GM12865 (cell line): ENCODE results near the gene DHRS7B.

ENCODE experiments used
- DNase-seq: peaks from one replicate; pipeline ENCODE4 v3.0.0; 2010; ENCODE audit warnings: low read depth
- H3K4me3 ChIP-seq: 2 replicates; pipeline ENCODE4 v1.5.1; 2011; ENCODE audit warnings: mild to moderate bottlenecking, low read depth, low read length, control low read depth
- CTCF ChIP-seq: IDR thresholded peaks from 2 replicates; pipeline ENCODE4 v1.5.1; 2011; ENCODE audit warnings: low read length, control low read depth, low read depth, inconsistent platforms; ENCODE audit not compliant: insufficient read depth; ENCODE audit errors: missing control alignments

The DHRS7B gene

GRCh38 chr17:21208352-21208751 lies 81.6 kb downstream of the DHRS7B start:
- TF ChIP-seq CTCF, result no peak
- H3K4me3 ChIP-seq, result no peak overlapping the region
- no peak for DNase-seq

DNA sequence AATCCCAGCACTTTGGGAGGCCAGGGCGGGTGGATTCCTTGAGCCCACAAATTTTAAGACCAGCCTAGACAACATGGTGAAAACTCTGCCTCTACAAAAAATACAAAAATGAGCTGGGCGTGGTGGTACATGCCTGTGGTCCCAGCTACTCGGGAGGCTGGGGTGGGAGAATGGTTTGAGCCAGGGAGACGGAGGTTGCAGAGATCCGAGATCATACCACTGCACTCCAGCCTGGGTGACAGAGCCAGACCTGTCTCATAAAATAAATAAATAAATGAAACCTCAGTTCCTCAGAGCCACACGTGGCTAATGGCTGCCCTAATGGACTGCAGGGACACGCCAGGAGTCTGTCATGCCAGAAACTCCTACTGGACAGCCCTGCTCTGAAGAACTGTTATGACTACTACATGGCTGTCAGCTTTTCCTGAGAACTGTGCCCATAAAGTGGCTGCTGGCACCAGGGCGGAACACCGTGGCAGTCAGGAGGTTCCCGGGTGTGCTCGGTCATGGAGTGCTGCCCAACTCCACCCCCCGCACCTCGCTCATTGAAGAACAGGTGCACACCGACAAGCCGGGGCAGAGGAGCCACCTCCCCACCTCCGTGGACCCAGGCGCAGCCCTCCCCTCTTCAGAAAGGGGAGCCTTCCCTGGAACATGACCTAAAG lies 82.9 kb downstream of the DHRS7B start:
- no peak for DNase-seq
- no peak overlapping the region for H3K4me3 ChIP-seq
- TF ChIP-seq CTCF, result no peak

GRCh38 chr17:21210411-21211076 lies 83.8 kb downstream of the DHRS7B start:
- no peak for DNase-seq
- TF ChIP-seq CTCF, result no peak
- no peak overlapping the region for H3K4me3 ChIP-seq

DNA sequence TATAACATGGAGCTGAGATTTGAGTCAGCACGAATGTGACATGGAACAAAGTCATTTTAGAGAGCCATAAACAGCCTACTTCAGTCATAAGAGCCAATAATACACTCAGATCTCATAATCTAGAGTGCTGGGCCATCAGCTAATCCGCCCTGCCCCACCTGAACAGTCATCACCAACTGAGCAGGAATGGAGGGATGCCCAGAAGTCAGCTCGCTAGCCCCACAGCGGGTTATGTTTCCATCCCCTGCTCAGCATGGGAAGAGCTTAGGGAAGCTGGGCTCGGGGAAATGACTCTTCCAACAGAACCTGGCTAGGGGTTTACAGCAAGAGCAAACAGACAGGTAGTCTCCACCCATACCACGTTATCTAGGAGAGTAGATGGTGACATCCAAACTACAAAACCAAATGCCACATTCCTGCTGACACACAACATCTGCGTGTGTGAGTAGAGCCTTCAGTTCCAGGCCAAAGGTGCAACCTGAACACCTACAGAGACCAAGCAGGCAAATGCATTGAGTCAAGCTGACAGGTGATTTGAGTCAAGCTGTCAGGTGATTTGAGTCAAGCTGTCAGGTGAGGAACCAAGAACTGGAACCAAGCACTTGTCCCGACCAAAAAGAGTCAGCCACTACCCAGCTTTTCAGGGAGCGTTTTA lies 85.2 kb downstream of the DHRS7B start:
- H3K4me3 ChIP-seq, result no peak overlapping the region
- DNase-seq, result no peak
- TF ChIP-seq CTCF, result no peak

- no peak for TF ChIP-seq CTCF
- no peak for DNase-seq
- H3K4me3 ChIP-seq, result peak overlapping the region; percentile 99
Measured at GRCh38 chr17:21212826-21213637, 86.3 kb downstream of the DHRS7B start.

DNA sequence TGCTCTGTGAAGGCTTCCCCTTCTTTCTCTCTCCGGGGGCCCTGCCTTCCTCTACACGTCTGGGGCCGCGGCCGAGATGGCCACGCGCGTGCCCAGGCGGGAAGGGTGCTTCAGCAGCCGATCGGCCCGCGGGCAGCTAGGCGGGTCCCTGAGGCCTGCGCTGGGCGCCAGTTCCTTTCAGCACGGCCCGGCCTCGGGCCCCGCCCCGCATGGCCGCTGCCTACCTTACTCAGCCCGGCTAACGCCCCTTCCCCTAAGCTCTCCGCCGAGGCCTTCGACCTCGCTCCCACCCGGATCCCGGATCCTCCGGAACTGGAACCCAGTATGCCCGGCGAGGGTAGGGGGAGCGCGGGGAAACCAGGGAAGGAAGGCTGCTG lies 86.9 kb downstream of the DHRS7B start:
- no peak for TF ChIP-seq CTCF
- peak; percentile 37 for DNase-seq

More for the DNA sequence above, 86.9 kb downstream of the DHRS7B start:
- peak overlapping the region; percentile 99 for H3K4me3 ChIP-seq
